GM10266 (cell line): ENCODE results near the gene PNO1.

Experiments
- DNase-seq: peaks from one replicate; pipeline ENCODE4 v3.0.0; 2012; ENCODE audit errors: extremely low spot score
- TF ChIP-seq, protein P1 (sequence below): IDR thresholded peaks from 2 replicates; pipeline ENCODE4 v1.5.1; 2012; ENCODE audit warnings: mild to moderate bottlenecking, low read depth; ENCODE audit not compliant: control insufficient read depth, insufficient read depth; ENCODE audit errors: missing control alignments

Gene PNO1

DNA sequence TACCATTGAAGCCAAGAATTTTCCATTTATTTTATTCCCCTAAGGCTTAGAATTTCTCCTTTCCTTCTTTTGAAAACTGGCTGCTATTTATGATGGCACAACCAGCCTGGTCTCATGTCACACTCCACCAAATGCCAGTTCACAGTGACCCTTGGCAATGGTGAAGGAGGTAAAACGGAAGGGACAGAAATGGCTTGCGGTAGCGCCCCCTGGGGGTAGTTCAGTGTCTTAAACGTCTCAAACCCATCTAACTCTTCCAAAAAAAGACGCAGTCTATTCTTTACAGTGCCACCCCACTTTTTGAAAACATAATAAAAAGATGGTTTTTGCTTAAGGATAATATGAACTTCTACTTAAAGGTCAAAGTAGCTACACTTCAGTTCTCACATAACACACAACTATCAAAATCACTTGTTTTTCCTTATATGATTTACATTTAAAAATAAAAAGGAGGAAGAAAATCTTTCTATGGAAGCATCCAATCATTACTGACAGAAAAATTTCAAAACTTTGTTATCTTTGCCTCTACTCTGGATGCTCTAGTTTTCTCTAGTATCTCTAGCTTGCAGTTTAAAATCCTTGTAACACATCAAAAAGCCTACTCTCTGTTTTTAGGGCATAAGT, 28.0 kb downstream of the PNO1 start:
- DNase-seq, result peak; percentile 20
- TF ChIP-seq, protein P1, sequence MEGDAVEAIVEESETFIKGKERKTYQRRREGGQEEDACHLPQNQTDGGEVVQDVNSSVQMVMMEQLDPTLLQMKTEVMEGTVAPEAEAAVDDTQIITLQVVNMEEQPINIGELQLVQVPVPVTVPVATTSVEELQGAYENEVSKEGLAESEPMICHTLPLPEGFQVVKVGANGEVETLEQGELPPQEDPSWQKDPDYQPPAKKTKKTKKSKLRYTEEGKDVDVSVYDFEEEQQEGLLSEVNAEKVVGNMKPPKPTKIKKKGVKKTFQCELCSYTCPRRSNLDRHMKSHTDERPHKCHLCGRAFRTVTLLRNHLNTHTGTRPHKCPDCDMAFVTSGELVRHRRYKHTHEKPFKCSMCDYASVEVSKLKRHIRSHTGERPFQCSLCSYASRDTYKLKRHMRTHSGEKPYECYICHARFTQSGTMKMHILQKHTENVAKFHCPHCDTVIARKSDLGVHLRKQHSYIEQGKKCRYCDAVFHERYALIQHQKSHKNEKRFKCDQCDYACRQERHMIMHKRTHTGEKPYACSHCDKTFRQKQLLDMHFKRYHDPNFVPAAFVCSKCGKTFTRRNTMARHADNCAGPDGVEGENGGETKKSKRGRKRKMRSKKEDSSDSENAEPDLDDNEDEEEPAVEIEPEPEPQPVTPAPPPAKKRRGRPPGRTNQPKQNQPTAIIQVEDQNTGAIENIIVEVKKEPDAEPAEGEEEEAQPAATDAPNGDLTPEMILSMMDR, result peak; percentile 62

DNA sequence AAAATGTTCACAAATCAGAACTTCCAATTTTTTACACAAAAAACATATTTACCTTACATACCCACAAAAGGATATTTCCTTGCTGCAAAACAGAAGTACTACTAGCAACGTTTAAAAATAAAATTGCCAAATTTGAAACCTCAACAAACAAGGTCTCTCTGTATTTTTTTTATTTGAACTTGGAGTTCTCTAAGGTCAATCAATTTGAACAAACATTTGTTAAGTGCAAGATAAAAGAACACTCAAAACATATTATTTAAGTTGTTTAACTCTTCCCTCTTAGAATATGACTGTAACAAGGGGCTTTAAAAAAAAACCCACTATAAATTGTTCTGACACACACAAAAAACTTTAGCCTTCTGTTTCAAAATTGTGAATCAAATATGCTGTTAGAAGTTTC, 29.6 kb downstream of the PNO1 start:
- DNase-seq, result no peak
- TF ChIP-seq, protein P1, result no peak

DNA sequence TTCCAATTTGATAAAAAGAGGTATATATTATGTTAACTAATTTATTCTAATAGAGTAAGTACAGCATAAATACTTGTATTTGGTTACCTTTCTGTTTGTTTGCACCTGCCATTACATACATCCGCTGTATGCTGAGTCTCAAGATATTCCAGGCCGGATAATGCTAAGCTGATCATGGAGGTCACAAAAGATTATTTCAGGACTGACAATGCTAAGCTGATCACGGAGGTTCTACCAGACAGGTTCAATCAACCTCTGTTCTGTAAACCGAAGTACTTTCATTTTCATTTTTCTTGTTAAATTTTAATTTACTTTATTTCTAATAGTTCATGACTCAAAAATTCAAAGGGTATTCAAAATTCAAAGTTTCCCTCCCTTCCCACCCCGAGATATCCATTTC, 31.1 kb downstream of the PNO1 start:
- TF ChIP-seq, protein P1, result no peak
- no peak for DNase-seq

DNA sequence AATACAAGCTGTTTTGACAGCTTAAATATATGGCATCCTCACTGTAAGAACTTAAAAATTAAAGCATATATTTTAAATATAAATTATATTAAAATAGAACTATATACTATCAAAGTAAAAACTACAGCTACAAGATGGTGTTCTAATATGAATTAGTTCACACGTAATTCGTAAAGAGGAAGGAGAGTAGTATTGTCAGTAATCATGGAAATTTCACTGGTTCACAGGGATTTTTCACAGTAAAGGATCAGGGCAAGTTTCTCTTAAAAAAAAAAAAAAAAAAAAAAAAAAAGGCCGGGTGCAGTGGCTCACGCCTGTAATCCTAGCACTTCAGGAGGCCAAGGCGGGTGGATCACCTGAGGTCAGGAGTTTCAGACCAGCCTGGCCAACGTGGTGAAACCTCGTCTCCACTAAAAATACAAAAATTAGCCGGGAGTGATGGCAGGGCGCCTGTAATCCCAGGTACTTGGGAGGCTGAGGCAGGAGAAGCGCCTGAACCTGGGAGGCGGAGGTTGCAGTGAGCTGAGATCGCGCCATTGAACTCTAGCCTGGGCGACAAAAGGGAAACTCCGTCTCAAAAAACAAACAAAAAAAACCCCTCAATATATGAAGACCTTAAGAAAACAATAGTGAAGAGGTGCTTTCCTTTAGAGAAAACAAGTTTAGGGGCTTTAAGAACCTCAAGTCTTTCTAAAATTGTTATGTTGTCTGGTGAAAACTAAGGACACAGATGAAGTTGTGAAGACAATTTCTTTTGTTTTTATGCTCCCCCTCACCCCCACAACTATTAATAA, 32.5 kb downstream of the PNO1 start:
- TF ChIP-seq, protein P1, result no peak
- DNase-seq, result no peak

DNA sequence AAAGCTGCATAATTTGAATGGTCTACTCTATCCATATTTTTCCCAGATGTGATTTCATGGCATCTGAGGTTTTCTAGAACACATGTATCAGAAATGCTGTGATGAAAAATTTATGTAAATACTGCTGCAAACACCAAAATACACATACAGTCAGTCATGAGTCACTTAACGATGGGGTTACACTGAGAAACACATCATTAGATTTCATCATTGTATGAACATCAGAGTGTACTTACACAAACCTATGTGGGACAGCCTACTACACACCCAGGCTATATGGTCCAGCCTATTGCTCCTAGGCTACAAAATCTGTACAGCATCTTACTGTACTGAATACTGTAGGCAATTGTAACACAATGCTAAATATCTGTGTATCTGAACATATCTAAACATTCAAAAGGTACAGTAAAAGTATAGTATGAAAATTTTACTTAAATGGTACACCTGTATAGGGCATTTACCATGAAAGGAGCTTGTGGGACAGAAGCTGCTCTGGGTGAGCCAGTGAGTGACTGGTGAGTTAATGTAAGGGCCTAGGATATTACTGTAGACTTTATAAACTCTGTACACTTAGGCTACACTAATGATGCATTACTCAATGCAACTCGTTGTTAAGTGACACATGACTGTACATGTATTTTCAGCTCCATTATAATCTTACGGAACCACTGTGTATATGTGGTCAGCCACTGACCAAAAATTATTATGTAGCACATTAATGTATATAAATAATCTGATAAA, 33.5 kb downstream of the PNO1 start:
- TF ChIP-seq, protein P1, result no peak
- no peak for DNase-seq

DNA sequence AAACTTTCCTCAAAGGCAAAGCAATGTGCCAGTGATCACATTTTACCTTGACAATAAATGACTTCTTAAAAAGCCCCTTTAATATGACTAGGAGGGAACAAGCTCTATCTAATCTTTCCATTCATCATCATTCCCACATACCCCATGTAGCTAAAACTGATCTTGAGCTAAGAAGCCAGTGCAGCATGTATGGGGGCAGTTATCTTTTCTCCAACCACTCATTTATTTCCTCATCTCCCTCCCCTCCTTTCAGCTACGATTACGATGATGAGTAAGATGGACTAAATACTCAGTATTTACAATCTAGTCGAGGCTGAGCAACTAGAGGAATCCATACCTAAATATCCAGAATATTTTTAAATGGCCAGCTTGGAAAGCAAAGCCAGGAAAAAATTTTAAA, 35.5 kb downstream of the PNO1 start:
- TF ChIP-seq, protein P1, result no peak
- DNase-seq, result no peak
